Measurements from ENCODE around the gene C22orf15. TPM values are rescaled to one million over a fixed set of nuclear protein-coding genes. Genes with fewer than 3 reads are reported as not detected.

Gene C22orf15
- total RNA-seq, 1 donor from 2014 or later: 2.1 TPM

DNA sequence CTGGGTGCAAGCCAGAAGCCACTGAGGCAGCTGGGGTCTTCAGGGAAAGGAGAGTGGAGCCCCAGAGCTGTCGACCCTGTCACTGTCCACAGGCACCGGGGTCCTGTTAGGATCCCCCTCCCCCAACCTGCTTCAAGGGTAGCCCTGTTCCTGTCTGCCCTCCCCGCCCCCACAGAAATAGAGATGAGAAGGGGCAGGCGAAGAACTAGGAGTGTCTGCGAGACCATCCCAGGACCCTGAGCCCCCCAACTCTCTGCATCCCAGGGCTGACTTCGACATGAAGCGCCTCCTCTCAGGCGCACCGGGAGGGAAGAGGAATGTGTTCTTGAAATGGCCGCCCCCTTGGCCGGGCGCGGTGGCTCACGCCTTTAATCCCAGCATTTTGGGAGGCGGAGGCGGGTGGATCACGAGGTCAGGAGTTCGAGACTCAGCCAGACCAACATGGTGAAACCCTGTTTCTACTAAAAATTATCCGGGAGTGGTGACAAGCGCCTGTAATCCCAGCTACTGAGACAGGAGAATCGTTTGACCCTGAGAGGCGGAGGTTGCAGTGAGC is 11.3 kb upstream of the C22orf15 start:
- no peak for DNase-seq (ENCODE audit: low read depth)
- peak overlapping the region; percentile 69 for H3K4me3 ChIP-seq (ENCODE audit: low read depth, low read length)
- TF ChIP-seq, protein P1, sequence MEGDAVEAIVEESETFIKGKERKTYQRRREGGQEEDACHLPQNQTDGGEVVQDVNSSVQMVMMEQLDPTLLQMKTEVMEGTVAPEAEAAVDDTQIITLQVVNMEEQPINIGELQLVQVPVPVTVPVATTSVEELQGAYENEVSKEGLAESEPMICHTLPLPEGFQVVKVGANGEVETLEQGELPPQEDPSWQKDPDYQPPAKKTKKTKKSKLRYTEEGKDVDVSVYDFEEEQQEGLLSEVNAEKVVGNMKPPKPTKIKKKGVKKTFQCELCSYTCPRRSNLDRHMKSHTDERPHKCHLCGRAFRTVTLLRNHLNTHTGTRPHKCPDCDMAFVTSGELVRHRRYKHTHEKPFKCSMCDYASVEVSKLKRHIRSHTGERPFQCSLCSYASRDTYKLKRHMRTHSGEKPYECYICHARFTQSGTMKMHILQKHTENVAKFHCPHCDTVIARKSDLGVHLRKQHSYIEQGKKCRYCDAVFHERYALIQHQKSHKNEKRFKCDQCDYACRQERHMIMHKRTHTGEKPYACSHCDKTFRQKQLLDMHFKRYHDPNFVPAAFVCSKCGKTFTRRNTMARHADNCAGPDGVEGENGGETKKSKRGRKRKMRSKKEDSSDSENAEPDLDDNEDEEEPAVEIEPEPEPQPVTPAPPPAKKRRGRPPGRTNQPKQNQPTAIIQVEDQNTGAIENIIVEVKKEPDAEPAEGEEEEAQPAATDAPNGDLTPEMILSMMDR (conservative IDR thresholded peaks at IDR 0.05; ENCODE audit: low read depth, low read length): no peak

DNA sequence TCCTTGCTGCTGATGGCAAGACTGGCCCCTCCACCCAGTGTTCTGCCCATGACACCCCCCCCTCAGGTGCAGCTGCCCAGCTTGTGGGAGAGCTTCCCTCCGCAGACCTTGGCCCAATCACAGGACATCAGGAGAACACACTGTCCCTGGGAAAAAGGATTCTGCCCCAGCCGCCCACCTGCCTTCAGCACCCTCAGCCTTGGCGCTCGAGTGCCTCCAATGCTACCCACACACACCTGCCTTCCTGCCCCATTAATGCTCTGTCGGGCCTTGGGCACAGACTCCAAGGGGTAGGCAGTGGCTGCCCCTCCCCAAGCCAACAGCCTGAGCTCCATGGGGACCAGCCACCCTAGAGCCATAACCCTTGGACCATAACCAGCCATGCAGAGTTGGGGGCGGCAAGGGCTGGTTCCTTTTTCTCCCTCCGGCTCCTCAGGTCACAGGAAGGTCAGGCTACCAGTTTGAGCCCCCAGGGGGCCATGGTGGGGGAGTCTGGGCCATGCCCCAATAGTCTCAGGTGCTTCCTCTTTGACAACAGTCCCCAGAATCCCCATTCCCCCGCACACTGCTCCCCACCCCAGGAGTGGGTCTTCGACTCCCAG is 10.6 kb upstream of the C22orf15 start:
- TF ChIP-seq, protein P1 (conservative IDR thresholded peaks at IDR 0.05; ENCODE audit: low read depth, low read length): no peak
- H3K4me3 ChIP-seq (ENCODE audit: low read depth, low read length): peak overlapping the region; percentile 69
- DNase-seq (ENCODE audit: low read depth): no peak

DNA sequence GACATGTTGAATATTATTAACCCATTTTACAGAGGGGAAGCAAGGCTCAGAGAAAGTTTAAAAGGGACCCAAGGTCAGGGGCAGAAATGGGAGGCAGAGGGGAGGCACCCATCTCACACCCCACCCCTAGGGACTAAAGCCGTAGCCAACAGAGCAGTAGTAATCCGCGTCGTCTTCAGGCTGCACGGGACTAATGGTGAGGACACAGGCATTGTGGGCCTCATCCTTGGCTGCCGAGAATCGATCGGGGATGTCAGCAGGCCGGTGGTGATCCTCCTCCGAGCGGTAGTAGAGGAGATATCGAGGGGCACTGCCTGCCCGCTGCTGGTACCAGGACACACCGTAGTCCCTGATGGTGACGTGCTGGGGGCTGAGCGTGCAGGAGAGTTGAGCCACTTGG is 10.0 kb upstream of the C22orf15 start:
- DNase-seq (ENCODE audit: low read depth): no peak
- TF ChIP-seq, protein P1 (conservative IDR thresholded peaks at IDR 0.05; ENCODE audit: low read depth, low read length): no peak

DNA sequence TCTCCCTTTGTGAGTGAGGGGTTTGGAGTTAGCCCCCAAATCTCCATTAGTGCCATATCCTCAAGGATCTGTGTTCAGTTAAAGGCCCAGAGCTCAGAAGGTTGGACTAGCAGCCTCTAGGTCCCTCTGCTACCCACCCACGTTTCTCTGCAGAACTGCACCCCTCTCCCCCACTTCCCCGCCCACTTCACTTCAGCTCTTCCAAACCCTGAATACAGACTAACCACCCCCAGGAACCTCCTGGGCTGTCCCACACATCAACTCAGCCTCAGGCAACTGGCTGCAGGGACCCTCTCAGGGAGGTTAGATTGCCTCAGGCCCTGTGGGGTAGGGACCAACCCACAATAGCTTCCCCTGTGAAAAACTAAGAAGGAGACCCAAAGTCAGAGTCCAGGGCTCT is 9.4 kb upstream of the C22orf15 start:
- H3K4me3 ChIP-seq (ENCODE audit: low read depth, low read length): no peak overlapping the region
- no peak for DNase-seq (ENCODE audit: low read depth)
- TF ChIP-seq, protein P1 (conservative IDR thresholded peaks at IDR 0.05; ENCODE audit: low read depth, low read length): no peak

More for the DNA sequence above, 10.0 kb upstream of the C22orf15 start:
- no peak overlapping the region for H3K4me3 ChIP-seq (ENCODE audit: low read depth, low read length)

DNA sequence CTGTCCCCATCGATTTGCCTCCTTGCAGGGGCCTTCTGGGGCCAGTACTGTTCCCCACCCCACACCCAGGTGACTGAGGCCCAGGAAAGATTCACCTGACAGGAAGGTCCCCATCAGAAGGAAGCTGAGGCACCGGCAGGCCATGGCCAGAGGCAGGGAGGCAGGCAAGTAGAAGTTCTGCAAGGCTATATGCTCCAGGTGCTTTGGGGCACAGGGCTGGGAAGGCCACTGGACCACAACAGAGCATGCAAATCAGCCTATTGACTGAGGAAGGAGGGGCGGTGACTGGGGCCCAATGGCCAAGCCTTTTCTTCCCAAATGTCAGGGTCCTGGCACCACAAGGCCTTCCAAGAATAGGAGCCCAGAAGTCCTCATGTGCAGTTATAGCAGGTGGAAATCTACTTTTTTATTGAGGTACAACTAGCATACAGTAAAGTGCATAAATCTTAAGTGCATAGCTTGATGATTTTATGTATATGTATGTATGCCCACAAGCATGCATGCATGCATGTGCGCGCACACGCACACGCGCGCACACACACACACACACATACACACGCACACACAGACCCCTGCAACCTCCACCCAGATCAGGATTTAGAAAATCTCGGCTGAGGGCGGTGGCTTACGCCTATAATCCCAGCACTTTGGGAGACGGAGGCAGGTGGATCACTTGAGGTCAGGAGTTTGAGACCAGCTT is 8.4 kb upstream of the C22orf15 start, which contains the start of gene VPREB3:
TSS of gene VPREB3 (minus strand) at position 206 of the 700 bp plus-strand sequence. CDS start at position 144, 62 bp downstream.
- TF ChIP-seq, protein P1 (conservative IDR thresholded peaks at IDR 0.05; ENCODE audit: low read depth, low read length): no peak
- DNase-seq (ENCODE audit: low read depth): no peak
- no peak within 1 kb of the TSS for H3K4me3 ChIP-seq (ENCODE audit: low read depth, low read length)

DNA sequence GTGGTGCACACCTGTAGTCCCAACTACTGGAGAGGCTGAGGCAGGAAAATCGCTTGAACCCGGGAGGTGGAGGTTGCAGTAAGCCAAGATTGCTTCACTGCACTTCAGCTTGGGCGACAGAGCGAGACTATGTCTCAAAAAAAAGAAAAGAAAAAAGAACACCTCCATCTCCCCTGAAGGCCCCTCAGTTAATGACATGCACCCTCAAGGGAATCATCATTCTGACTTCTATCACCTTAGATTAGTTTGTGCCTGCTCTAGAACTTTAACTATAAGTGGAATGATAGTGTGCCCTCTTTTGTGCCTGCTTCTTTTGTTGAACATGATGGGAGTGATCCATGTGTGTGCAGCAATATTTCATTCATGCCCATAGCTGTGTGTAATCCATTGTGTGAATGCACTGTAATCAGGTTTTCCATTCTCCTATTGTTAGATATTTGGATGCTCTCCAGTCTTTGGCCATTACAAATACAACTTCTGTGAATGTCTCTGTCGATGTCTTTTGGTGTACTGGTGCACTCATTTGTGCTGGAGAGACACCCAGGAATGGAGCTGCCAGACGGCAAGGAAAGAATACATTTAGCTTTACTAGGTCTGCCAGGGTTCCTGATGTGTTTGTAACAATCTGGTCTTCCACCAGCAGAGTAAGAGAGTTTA is 7.7 kb upstream of the C22orf15 start:
- H3K4me3 ChIP-seq (ENCODE audit: low read depth, low read length): no peak overlapping the region
- DNase-seq (ENCODE audit: low read depth): no peak
- TF ChIP-seq, protein P1 (conservative IDR thresholded peaks at IDR 0.05; ENCODE audit: low read depth, low read length): no peak
